ENCODE results near the gene COL13A1. TPM values are rescaled to one million over a fixed set of nuclear protein-coding genes. Genes with fewer than 3 reads are reported as not detected.

The COL13A1 gene
- total RNA-seq, 4 donors from 2014 or later = 2.0 to 3.8 TPM; not detected in 2

GRCh38 chr10:69772933-69773704, 28.6 kb upstream of the COL13A1 start:
- Histone ChIP-seq H3K36me3 (no peaks in the 10 kb centered on the region), H3K9me3 (no peaks in the 10 kb centered on the region), H3K4me3 (no peak overlapping the region), H3K27ac (no peak overlapping the region), H3K4me1 (peaks cover 8 to 20% (median 10%) of the 10 kb centered on the region in 3 donors), H3K27me3 (peaks cover 0 to 25% (median 0%) of the 10 kb centered on the region in 4 donors)
- intact Hi-C loops (cut with DNase I) = no loop called here
- WGBS, 2 donors = 98 to 100% methylated on average over 5 to 8 of the region's 8 CpGs
- DNase-seq = no peak
- TF ChIP-seq CTCF (IDR thresholded peaks at IDR 0.05) (no peak), POLR2A (IDR thresholded peaks at IDR 0.05) (no peak)

GRCh38 chr10:69774596-69774995, 27.1 kb upstream of the COL13A1 start:
- H3K27ac ChIP-seq = no peak overlapping the region
- DNase-seq = no peak
- H3K9me3 ChIP-seq = no peaks in the 10 kb centered on the region
- intact Hi-C loops (cut with DNase I) = no loop called here
- H3K4me3 ChIP-seq = no peak overlapping the region
- H3K36me3 ChIP-seq = no peaks in the 10 kb centered on the region
- TF ChIP-seq CTCF (IDR thresholded peaks at IDR 0.05) (no peak), POLR2A (IDR thresholded peaks at IDR 0.05) (no peak)
- H3K27me3 ChIP-seq = peaks cover 0 to 17% (median 0%) of the 10 kb centered on the region in 4 donors
- 83 to 93% methylated on average over 2 of the region's 2 CpGs for WGBS, 2 donors
- H3K4me1 ChIP-seq = peaks cover 1 to 6% (median 5%) of the 10 kb centered on the region in 3 donors

DNA sequence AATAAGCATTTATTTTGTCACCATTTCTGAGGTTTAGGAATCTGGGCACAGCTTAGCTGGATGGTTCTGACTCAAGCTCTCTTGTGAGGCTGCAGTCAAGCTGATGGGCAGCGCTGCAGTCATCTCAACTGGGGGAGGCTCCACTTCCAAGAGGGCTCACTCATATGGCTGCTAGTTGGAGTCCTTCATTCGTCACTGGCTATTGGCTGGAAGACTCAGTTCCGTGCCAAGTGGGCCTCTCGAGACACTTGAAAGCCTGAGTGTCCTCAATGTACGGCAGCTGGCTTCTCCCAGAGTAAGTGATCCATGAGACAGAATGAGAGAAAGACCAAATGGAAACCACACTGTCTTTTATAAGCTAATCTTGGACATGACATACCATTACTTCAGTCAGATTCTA, 21.6 kb upstream of the COL13A1 start:
- Histone ChIP-seq H3K4me1 (no peaks in the 10 kb centered on the region), H3K36me3 (no peaks in the 10 kb centered on the region), H3K27ac (no peak overlapping the region), H3K27me3 (peaks cover 0 to 40% (median 0%) of the 10 kb centered on the region in 4 donors), H3K9me3 (no peaks in the 10 kb centered on the region), H3K4me3 (no peak overlapping the region)
- no peak for TF ChIP-seq CTCF (IDR thresholded peaks at IDR 0.05)
- no peak for TF ChIP-seq POLR2A (IDR thresholded peaks at IDR 0.05)
- 73 to 74% methylated on average over 3 to 5 of the region's 5 CpGs for WGBS, 2 donors
- no peak for DNase-seq
- intact Hi-C loops (cut with DNase I) = no loop called here

DNA sequence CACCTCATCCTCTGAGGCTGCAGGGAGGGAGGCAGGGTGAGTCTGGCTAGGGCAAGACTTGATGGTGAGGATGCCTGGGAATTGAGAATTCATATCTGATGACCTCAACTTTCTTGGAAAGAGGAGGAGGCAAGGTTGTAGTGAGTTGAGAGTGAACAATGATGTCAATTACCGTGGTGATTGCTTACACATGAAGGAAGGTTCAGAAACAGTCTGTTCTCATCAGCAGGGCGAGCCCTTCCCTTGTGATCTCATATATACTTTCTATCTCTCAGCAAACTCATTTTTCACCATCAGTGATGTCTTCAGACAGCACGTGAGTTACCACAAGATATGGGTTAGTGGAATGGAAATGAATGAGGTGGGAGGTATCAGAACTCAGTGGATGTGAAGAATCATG, 20.1 kb upstream of the COL13A1 start:
- WGBS, 2 donors = 21 to 37% methylated on average over 3 of the region's 3 CpGs
- intact Hi-C loops (cut with DNase I) = no loop called here
- no peaks in the 10 kb centered on the region for H3K4me1 ChIP-seq

More for the DNA sequence above, 20.1 kb upstream of the COL13A1 start:
- TF ChIP-seq POLR2A (IDR thresholded peaks at IDR 0.05) (no peak), CTCF (IDR thresholded peaks at IDR 0.05) (no peak)
- Histone ChIP-seq H3K9me3 (no peaks in the 10 kb centered on the region), H3K27ac (no peak overlapping the region), H3K27me3 (peaks cover 0 to 48% (median 0%) of the 10 kb centered on the region in 4 donors), H3K4me3 (no peak overlapping the region), H3K36me3 (no peaks in the 10 kb centered on the region)
- DNase-seq = no peak

Data from esophagus squamous epithelium (tissue), 5 donors.